ENCODE data around the gene TRPM2. TPM values are rescaled to one million over a fixed set of nuclear protein-coding genes. Genes with fewer than 3 reads are reported as not detected.
"Not testable (repeated sequence)": the region's sequence is repeated elsewhere in the genome, so short reads cannot be mapped to it uniquely, and the experiment has no call there.

The TRPM2 gene
- total and polyA plus RNA-seq, 8 donors: 0.46 to 8.7 (median 2.6) TPM

- no peak overlapping the region for H3K4me3 ChIP-seq
- 49 to 63% methylated on average over 2 of the region's 2 CpGs for WGBS, 2 donors
- H3K27ac ChIP-seq: no peak overlapping the region
- H3K4me1 ChIP-seq: no peaks in the 10 kb centered on the region
- no peaks in the 10 kb centered on the region for H3K27me3 ChIP-seq
- no peaks in the 10 kb centered on the region for H3K9me3 ChIP-seq
- no peak for DNase-seq
- FAIRE-seq: no peak
- ATAC-seq: peak in 1 of 4 donors; percentile 51
- intact Hi-C loops (cut with DNase I): no loop called here
- H3K36me3 ChIP-seq: no peaks in the 10 kb centered on the region
- TF ChIP-seq CTCF (IDR thresholded peaks at IDR 0.05): no peak
Observed at GRCh38 chr21:44392916-44393315, 39.5 kb downstream of the TRPM2 start.

DNA sequence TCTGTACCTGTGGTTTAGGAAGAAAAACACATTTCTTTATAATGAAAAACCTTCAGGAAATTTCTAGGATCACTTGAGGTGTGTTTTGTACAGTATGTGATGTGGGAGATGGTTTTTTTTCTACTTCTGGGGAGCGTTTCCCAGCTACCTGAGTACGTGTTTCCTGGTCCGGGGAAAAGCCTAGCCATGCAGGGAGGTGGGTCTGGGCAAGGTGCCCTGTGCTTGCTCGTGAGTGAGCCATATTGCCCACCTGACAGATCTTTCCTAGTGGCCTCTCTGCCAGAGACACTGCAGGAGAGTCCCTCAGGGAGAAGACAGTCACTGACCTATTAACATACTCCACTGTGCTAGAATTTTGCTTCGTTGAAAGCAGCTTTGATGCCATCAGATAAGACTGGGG, 41.3 kb downstream of the TRPM2 start:
- Histone ChIP-seq H3K4me3 (no peak overlapping the region), H3K27me3 (no peaks in the 10 kb centered on the region), H3K27ac (no peak overlapping the region), H3K9me3 (no peaks in the 10 kb centered on the region), H3K4me1 (no peaks in the 10 kb centered on the region), H3K36me3 (no peaks in the 10 kb centered on the region)
- no peak for TF ChIP-seq CTCF (IDR thresholded peaks at IDR 0.05)
- intact Hi-C loops (cut with DNase I): no loop called here
- DNase-seq: no peak
- FAIRE-seq: no peak
- WGBS, 2 donors: 43 to 50% methylated on average over 5 of the region's 5 CpGs
- ATAC-seq: no peak

- no peaks in the 10 kb centered on the region for H3K4me1 ChIP-seq
- no peaks in the 10 kb centered on the region for H3K36me3 ChIP-seq
- intact Hi-C loops (cut with DNase I): no loop called here
- FAIRE-seq (no peak), DNase-seq (no peak), ATAC-seq (no peak)
- no peak overlapping the region for H3K27ac ChIP-seq
- 42 to 59% methylated on average over 11 of the region's 11 CpGs for WGBS, 2 donors
- no peaks in the 10 kb centered on the region for H3K9me3 ChIP-seq
- no peaks in the 10 kb centered on the region for H3K27me3 ChIP-seq
- TF ChIP-seq CTCF (IDR thresholded peaks at IDR 0.05): no peak
- H3K4me3 ChIP-seq: no peak overlapping the region
Observed at GRCh38 chr21:44395260-44395659, 41.8 kb downstream of the TRPM2 start.

- H3K9me3 ChIP-seq; FAIRE-seq; H3K27me3 ChIP-seq; H3K36me3 ChIP-seq; ATAC-seq; DNase-seq; H3K4me1 ChIP-seq; intact Hi-C loops (cut with DNase I); H3K4me3 ChIP-seq; H3K27ac ChIP-seq: not testable (repeated sequence)
- WGBS, 2 donors: 65 to 81% methylated on average over 6 of the region's 6 CpGs
Observed at GRCh38 chr21:44396803-44397202, 43.4 kb downstream of the TRPM2 start.

DNA sequence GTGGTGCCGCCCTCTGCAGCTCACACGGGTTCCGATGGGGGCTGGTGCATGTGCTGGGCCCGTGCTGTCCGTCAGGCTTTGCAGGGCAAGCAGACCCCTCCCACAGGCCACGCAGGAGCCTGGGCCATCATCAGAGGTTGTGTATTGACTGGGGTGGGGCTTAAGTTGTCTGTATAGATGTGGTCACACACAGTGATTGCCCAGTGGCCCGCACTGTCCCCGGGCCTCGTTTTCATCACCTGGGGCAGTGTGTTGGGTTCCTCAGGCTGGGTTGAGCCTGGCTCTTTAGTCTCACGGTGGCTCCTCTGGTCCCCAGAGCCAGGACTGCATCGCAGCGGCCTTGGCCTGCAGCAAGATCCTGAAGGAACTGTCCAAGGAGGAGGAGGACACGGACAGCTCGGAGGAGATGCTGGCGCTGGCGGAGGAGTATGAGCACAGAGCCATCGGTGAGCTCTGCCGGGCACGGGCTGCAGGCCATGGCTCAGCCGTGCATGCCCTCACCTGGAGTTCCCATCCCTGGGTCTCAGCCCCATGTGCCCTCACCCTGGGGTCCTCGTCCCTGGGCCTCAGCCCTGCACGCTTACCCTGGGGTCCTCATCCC, 44.1 kb downstream of the TRPM2 start:
- no peak for ATAC-seq

More for the DNA sequence above, 44.1 kb downstream of the TRPM2 start:
- TF ChIP-seq CTCF (IDR thresholded peaks at IDR 0.05): no peak
- 67 to 75% methylated on average over 21 to 22 of the region's 22 CpGs for WGBS, 2 donors
- Histone ChIP-seq H3K27me3 (no peaks in the 10 kb centered on the region), H3K27ac (no peak overlapping the region), H3K9me3 (no peaks in the 10 kb centered on the region), H3K36me3 (no peaks in the 10 kb centered on the region), H3K4me1 (no peaks in the 10 kb centered on the region), H3K4me3 (no peak overlapping the region)
- DNase-seq: peak in 1 of 6 donors; percentile 49
- intact Hi-C loops (cut with DNase I): no loop called here
- no peak for FAIRE-seq

Measured in pancreas (tissue), 10 donors.